ENCODE results near the gene PHAF1.
"Not testable (repeated sequence)": the region's sequence is repeated elsewhere in the genome, so short reads cannot be mapped to it uniquely, and the experiment has no call there.

Gene PHAF1

DNA sequence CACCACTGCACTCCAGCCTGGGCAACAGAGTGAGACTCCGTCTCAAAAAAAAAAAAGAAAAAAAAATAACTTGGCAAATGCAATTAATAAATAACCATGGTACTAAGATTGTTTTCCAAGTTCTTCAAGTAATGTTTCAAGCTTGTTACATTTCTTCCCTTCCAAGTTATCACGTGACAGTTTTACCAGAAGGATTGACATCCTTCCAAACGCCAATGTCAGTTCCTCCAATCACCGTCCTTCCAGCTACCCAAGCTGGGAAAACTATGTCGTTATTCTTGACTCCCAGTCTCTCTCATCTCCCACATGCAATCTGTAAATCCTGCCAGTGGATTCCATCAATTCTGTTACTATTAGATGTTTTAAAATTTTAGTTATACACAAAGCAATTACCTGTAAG, 3.9 kb upstream of the PHAF1 start:
- DNase-seq, result no peak

DNA sequence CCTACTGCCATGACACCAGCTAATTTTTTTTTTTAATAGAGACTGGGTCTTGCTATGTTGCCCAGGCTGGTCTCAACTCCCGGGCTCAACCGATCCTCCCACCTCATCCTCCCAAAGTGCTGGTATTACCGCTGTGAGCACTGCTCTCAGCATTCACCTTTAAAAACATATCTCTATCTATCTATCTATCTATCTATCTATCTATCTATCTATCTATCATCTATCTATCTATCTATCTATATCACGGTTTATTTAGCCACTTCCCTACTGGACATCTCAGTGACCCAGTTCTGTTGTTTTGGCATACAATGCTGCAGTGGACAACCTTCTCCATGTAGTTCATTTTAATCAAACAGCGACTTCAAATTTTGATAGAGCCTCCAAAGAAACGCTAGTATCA, 1.3 kb upstream of the PHAF1 start:
- DNase-seq, result no peak

DNA sequence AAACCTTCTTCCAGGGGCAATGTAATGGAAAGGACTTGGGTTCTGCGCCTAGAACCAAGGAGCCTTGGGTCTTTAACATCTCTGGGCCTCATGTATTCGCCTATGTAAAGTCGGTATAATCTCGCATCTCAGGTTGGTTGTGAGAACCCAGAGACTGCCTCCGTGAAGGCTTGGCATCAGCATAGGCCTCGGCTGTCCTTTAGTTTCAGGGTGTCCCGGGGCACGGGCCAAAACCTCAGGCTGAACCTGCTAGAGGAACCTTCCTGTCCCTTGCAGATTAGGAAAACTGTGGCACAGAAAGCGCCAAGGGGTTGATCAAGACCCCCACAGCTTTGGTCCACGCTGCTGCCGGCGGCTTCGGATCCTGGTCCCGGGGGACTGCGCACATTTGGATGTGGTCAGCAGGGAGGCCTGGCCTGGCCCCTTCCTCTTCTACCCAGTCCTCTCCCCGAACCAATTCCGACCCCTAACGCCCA, 772 bp upstream of the PHAF1 start:
- DNase-seq, result no peak

DNA sequence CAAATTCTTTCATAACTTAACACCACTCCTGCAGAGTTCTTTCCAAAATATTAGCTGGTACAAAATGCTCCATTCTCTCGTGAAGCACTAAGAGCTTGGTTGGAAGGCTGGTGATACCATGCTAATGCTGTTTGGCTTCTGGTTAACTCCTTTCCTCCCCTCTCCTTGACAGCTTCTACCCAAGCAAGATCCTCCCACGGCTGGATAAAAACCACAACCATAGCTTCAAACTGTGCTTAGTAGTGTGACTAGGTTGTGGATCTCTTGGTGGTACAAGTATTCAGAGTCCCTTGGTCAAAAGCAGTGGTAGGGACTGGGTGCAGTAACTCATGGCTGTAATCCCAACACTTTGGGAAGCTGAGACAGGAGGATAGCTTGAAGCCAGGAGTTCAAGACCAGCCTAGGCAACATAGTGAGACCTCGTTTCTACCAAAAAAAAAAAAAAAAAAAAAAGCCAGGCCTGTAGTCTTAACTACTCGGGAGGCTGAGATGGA, 2.3 kb downstream of the PHAF1 start:
- no peak for DNase-seq

DNA sequence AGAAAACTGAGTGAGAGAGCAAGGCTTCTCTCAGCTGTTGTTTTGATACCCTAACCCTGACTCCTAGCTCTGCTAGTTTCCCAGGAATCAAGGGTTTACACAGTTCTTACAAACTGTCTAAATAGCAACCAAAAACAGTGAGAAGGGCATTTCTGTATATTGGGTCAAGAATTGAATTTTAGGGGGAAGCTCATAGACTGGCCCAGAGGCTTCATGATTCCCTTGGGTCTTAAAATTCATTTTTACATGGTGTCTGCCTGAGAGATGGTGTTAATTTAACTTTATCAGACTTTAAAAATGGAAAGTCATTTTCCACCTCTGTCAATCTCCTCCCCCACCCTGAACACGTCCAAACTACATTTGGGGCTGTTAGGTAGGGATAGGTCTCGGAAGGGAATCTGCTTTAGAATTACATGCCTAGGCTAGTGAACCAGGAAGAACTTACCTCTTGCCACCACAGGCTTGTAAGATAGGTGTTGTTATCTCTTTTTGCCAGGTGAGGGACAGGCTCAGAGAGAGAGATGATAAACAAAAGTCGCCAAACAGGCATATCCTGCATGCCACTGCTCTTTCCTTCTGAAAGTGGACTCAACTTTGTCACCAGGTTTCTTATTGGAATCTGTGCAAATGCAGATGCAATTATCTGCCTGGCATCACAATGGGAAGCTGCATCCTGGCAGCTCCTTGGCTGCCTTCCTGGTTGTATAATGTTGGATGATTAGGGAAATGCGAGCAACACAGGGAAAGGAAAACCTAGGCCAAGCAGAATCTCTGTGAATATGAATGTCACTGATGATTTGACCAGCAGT, 3.1 kb downstream of the PHAF1 start:
- DNase-seq, result no peak

DNA sequence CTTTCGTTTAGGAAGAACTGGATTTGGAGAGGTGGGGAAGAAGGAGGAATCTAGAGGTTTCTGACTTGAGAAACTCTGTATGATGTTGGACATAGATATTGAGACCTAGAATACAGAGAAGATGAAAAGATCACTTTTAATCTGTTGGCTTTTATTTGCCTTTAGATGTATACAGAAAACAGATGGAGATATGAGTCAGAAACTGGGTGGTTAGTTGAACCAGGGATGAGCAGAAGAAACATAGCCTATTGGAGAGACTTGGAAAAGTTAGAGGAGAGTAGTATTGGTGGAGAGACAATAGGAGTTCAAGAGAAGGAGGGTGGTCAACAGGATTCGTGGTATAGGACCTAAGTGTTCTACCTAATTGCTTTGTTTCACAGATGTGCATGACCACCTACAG, 5.1 kb downstream of the PHAF1 start:
- no peak for DNase-seq

DNA sequence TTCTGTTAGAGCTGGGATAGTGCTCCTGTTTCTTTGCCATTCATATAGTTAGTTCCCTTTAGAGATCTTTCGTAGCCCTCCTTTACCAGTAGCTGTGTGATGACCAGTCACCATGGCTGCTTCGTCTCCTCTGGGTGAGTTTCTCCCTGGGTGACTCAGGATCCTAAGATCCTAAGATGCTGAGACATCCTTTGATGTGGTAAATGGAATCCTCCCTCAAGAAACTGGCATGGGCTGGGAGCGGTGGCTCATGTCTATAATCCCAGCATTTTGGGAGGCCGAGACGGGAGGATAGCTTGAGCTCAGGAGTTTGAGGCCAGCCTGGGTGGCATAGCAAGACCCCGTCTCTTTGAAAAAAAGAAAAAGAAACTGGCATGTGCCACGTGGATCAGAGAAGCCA, 5.9 kb downstream of the PHAF1 start:
- no peak for DNase-seq

DNA sequence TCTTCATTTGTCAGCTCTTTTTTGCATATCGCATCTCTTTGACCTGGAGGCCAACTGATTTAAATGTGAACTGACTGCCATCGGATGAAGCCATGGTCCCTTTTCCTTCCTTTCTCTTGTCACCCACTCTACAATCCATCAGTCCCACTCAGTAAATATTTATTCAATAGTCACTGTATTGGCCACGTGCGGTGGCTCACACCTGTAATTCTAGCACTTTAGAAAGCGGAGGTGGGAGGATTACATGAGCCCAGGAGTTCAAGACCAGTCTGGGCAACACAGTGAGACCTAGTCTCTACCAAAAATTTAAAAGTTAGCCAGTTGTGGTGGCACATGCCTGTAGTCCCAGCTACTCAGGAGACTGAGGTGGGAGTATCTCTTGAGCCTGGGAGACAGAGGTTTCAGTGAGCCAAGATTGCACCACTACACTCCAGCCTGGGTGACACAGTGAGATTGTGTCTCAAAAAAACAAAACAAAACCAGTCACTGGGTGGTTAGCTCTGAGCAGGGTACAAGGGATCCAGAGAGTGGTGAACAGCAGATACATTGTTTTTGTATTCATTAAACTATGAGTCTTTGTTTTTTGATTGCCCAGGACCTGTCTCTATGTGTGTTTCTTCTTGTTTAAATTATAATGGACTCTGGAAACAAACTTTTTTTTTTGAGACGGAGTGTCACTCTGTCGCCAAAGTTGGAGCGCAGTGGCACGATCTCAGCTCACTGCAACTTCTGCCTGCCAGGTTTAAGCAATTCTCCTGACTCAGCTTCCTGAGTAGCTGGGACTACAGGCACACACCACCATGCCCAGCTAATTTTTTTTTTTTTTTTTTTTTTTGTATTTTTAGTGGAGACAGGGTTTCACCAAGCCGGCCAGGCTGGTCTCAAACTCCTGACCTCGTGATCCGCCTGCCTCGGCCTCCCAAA, 6.9 kb downstream of the PHAF1 start:
- DNase-seq, result no peak

DNA sequence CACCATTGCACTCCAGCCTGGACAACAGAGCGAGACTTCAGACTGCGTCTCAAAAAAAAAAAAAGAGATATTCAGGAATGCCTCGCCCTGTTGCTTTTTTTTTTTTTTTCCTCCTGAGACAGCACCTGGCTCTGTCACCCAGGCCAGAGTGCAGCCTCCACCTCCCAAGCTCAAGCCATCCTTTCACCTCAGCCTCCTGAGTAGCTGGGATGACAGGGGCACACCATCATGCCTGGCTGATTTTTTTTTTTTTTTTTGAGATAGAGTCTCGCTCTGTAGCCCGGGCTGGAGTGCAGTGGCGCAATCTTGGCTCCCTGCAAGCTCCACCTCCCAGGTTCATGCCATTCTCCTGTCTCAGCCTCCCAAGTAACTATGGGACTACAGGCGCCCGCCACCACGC, 8.0 kb downstream of the PHAF1 start:
- DNase-seq, result no peak

DNA sequence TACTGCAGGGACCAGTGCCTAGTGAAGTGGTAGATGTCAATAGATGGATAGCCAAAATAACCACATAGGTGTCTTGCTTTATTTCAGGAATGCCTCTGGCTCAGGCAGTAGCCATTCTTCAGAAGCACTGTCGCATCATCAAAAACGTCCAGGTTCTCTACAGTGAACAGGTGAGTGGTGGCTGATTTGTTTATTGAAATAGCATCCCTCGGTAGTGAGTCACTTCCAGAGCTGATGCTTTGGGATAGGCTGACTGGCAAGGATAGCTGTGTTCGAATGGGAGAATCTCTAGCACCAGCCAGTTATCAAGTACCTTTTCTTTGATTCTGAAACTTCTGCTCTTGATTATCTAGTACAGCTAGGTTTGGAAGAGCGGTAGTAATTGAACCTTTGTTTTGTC, 10.3 kb downstream of the PHAF1 start:
- no peak for DNase-seq

DNA sequence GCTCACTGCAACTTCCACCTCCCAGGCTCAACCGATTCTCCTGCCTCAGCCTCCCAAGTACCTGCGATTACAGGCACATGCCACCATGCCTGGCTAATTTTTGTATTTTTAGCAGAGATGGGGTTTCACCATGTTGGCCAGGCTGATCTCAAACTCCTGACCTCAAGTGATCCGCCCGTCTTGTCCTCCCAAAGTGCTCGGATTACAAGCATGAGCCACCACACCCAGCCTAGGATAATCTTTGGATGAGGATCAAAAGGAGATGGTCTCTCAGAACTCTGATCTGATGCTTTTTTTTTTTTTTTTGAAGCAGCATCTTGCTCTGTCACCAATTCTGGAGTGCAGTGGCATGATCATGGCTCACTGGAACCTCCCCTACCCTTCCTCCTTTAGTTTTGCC, 13.1 kb downstream of the PHAF1 start:
- DNase-seq, result not testable (repeated sequence)

DNA sequence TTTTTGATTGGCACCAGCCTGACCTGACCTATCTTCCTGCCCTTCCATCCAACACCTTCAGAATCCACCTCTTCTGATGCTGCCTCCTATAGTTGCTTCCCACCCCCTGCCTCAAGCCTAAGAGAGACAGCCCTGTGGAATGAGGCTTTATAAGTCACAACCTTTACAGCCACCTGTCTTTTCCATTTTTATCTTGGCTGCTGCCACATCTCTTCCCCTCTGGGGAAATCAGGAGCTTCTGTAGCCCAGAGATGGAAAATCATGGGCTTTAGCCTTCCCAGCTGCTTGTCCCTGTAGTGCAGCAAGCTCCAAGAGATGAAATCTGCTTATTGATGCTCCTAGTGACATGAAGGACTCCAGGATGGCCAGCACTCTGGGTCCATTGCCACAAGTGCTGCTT, 18.7 kb downstream of the PHAF1 start:
- DNase-seq, result no peak

DNA sequence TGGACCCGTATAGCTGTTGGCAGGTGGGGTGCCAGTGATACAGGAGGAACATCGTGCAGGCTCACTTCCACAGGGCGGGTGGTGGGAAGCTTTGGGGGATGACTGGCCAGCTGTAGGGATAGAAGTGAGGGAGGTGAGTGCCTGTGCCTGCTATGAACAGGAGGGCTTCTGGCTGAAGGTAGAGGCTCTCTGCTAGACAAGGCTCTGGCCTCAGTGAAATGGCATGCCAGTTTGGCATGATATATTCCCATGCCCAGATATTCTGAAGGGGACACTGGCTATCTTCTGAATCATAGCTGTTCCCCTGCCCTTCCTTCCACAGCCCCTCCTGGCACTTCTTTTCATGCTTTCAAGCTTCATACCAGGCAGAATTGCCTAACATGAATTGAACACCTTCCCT, 19.1 kb downstream of the PHAF1 start:
- DNase-seq, result no peak

DNA sequence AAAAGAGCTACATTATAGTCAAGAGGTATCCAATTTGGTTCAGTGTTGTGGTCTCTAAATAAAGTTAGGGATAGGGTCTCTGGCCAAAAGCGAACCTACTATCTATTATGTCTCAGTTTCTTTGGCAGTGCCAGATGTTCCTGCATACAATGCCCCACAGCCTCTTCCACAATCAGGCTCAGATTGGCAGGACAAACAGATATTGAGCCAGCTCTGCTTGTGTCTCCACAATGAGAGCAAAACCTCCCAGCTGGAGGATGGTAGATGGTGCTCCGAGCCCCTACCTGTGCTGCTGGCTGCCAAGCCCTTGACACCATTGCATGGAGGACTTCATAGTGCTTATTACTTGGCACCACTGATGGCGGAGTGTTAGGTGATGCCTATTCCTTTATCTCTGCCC, 19.7 kb downstream of the PHAF1 start:
- DNase-seq, result no peak

DNA sequence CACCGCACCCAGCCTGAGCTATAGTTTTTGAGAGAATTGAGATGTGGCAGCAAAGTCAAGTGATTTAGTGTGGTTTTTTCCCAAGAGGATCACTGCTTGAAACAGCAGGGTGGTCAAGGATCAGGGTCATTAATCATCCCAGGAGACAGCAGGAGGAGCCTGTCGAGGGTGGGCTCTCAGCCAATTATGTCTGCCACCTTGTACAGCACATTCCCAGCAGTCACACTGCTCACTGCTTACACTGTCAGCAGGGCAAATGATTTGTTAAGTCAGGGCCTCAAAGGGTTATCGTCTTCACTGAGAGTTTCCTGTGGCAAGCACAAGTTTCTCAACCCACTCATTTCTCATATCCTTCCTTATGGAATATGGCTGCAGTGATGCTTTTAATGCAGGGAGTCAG, 27.9 kb downstream of the PHAF1 start:
- no peak for DNase-seq

DNA sequence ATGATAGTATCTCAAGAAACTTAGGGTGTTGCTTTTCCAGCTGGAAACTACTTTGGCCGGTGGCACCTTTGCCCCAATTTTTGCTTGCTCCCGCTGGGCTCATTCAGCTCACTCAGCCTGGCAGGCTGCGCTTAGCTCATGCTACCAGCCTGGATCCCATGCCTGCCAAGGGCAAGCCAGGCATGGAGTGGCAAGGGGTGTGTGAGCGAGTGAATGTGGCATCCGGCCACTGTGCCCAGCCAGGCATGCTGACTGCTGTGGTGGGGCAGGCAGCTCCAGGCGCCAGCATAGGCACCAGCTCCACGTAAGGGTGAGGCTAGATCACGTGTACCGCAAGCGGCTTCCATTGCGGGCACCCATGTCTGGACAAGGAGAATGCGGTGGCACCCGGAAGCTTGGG, 31.6 kb downstream of the PHAF1 start:
- DNase-seq, result no peak

DNA sequence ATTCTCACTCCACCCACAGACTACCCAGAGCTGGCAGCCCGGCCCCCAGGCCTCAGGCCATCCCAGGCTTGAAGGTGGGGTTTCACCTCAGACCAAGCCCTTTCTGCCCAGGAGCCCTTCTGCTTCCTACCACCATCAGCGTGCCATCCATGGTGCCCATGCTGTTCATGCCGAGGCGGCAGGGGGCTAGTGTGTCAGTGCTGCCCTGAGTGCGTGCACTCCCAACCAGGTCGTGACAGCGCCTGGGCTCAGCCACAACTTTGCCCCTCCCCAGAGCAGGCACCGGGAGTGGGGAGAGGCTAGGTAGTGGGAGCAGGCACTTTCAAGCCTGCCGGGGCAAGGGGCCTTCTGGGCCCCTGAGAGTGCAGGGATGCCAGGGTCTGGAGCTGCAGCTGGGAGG, 32.6 kb downstream of the PHAF1 start:
- DNase-seq, result no peak

DNA sequence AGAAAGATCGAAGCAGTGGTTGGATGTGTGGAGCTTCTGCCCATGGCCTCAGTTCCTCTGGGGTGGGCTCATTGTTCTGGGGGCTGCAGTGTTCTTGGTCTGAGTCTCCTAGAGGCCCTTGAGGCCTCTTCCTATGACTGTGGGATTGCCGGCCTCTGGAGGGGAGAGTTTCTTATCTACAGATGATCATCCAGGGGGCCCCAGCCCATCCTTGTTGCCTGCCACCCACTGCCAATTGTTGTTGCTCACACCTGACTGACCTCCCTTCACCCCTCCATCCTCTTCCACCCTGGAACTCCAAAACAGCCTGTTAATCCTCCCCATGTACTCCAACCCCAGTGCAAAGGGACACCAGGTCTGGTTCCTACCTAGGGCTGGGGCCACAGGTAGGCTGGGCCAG, 35.2 kb downstream of the PHAF1 start:
- DNase-seq, result no peak

DNA sequence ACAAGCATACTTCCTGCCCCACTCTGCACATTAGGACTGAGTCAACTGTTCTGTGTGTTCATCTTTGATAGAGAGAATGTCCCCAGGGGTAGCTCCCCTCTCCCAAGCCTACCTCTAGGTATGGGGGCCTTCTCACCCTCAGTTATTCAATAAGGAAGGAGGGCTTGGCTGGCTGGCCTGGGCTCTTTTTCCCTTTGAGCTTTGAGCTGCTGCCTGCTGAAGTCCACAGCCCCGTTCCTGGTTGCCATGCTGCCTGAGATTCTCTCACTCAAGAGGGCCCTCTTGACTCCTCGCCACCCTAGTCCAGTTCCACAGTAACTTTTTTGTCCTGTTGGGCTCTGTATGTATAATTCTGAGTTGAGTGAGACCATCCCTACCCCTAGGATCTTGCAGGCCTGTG, 36.0 kb downstream of the PHAF1 start:
- no peak for DNase-seq

DNA sequence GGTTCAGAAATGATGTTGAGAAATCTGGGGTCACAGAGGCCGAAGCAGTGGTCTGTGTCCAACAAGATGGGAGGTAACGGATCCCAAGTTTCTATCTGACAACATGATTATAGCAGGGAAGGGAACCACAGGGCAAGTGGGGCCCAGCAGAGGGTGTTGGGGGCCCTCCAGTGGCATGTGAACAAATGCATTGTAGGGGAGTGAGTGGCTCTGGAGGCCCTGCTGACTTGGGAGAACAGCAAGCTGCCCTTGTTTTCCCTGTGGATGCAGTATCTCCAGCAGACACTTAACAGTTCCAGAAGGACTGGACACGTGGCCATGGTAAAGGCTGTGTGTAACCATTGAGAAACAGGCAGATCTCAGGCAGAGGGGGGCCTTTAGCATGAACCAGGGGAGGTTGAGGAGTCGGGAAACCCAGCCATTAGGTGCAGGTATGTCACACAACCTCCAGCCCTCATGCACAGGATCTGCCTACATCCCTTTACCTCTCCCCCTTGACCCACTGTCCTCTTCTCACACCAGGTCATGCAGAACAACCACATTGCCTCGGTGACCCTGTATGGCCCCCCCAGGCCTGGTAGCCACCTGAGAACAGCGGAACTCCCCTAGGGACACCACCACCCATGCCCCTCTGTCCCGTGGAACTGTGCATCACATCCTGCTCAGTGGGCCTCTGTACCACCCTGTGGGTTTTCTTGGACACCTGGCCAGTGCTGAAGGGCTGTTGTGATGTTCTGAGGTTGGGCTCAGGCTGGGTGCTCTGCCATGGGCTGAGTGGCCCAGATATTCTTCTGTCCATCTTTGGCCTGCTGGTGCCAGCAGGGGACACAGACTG, 37.0 kb downstream of the PHAF1 start:
- no peak for DNase-seq

DNA sequence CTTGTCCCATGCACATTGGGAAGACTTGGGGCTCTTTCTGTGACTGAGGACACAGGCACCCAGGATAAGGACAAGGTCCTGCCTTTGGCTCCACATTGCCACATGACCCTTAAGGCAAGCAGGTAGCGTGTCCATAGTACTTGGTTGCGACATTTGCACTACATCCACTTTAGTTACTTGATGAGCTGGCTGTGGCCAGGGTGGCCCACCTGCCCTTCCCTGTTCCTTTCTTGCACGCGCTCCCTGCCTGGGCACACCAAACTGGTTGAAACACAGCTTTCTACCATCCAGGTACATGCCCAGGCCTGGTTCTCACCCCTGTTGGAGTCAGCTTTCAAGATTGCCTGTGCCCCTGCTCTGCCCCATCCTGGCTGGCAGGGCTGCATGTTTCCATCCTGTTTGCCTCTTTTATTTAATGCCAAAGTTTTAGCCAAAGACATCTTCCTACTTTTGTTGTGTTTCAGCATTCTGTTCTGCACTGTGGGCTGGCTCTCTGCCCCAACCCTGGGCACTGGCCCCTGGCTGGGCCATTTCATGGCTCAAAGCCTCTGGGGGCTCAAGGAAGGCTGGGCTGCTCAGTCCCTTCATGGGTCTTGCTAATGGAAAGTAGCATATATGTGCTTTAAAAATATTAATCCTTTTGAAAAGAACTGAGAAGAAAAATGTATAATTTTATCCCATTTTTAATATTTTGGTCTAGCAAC, 37.8 kb downstream of the PHAF1 start:
- no peak for DNase-seq

DNA sequence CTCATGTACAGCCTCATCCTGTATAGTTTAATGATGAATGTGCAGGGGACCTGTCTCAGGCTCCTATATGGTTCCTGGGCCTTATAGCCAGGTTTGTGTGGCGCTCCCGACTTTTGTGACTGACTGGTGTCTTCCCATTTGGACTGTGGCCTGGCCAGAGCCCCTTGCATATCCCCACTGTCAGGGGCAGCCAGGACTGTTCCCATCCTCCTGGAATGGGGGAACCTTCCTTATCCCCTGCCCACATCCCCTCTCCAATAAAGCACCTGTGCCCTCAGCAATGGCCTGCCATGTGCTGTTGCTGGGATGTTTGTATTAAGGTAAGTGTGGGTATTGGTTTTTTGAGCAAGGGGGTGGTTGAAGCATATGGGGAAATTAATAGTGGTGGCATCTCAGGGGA, 38.5 kb downstream of the PHAF1 start:
- no peak for DNase-seq

Measured in activated CD4-positive, alpha-beta T cell treated with anti-CD3 and anti-CD28 coated beads, Interleukin-2, amount 50 U/mL, for 1 hour (primary cell).